Neural cell (in vitro differentiated cells): ENCODE results near the gene LRGUK. TPM values are rescaled to one million over a fixed set of nuclear protein-coding genes. Genes with fewer than 3 reads are reported as not detected.

Source experiments
- H2AFZ ChIP-seq: fragments of 200-600, 300-800 bp; sonication (generic), shearing (Covaris generic); 2 replicates; pipeline ENCODE4 v1.6.0; 2014; ENCODE audit warnings: low read depth, mild to moderate bottlenecking, antibody characterized with exemption, low read length, moderate library complexity
- H3F3A ChIP-seq: fragments of 200-600 bp; shearing (Covaris generic); 2 replicates; pipeline ENCODE4 v1.6.1; 2016; ENCODE audit warnings: mild to moderate bottlenecking, moderate library complexity, mixed read lengths, antibody characterized with exemption, low read length; ENCODE audit not compliant: insufficient read depth, poor library complexity, severe bottlenecking
- H3K27ac ChIP-seq: fragments of 200-600, 300-800 bp; sonication (generic), shearing (Covaris generic); 2 replicates; pipeline ENCODE4 v1.5.1; 2014; ENCODE audit warnings: mild to moderate bottlenecking, low read length, moderate library complexity
- H3K27me3 ChIP-seq: fragments of 300-800, 200-600 bp; sonication (generic), shearing (Covaris generic); 2 replicates; pipeline ENCODE4 v1.6.0; 2014; ENCODE audit warnings: mild to moderate bottlenecking, low read depth, low read length, moderate library complexity; ENCODE audit not compliant: insufficient read depth
- H3K36me3 ChIP-seq: fragments of 300-800, 200-600 bp; sonication (generic), shearing (Covaris generic); 2 replicates; pipeline ENCODE4 v1.5.1; 2014; ENCODE audit warnings: mild to moderate bottlenecking, antibody characterized with exemption, low read length, moderate library complexity; ENCODE audit not compliant: insufficient read depth
- H3K4me2 ChIP-seq: fragments of 300-800, 200-600 bp; sonication (generic), shearing (Covaris generic); 2 replicates; pipeline ENCODE4 v1.6.0; 2014; ENCODE audit warnings: mild to moderate bottlenecking, low read length
- H3K4me3 ChIP-seq: fragments of 300-800, 200-600 bp; sonication (generic), shearing (Covaris generic); 2 replicates; pipeline ENCODE4 v1.5.1; 2014; ENCODE audit warnings: mild to moderate bottlenecking, low read length, moderate library complexity
- H3K79me2 ChIP-seq: fragments of 200-600 bp; shearing (Covaris generic); replicated peaks from 2 replicates; pipeline ENCODE4 v1.6.0; 2014; ENCODE audit warnings: mild to moderate bottlenecking, low read length, moderate library complexity; ENCODE audit not compliant: insufficient read depth
- H3K9ac ChIP-seq: fragments of 300-800, 200-600 bp; sonication (generic), shearing (Covaris generic); 2 replicates; pipeline ENCODE4 v1.6.1; 2016; ENCODE audit warnings: mild to moderate bottlenecking, low read length, mixed read lengths
- H3K9me2 ChIP-seq: fragments of 200-600 bp; shearing (Covaris generic); 2 replicates; pipeline ENCODE4 v1.6.1; 2016; ENCODE audit warnings: mild to moderate bottlenecking, low read length, mixed read lengths; ENCODE audit not compliant: insufficient read depth
- H3K9me3 ChIP-seq: fragments of 200-600, 300-800 bp; sonication (generic), shearing (Covaris generic); 2 replicates; pipeline ENCODE4 v1.6.1; 2016; ENCODE audit warnings: mild to moderate bottlenecking, mixed run types, low read length, moderate library complexity, mixed read lengths
- H4K20me1 ChIP-seq: fragments of 200-600 bp; shearing (Covaris generic); 2 replicates; pipeline ENCODE4 v1.6.1; 2016; ENCODE audit warnings: mild to moderate bottlenecking, mixed run types; ENCODE audit not compliant: insufficient read depth
- EP300 ChIP-seq: fragments of 450-650 bp; conservative IDR thresholded peaks from 2 replicates; pipeline ENCODE4 v1.6.1; 2014; ENCODE audit warnings: antibody characterized with exemption, mild to moderate bottlenecking, moderate library complexity; ENCODE audit not compliant: poor library complexity, severe bottlenecking
- EZH2 ChIP-seq: fragments of 200-600, 300-800 bp; shearing (Covaris generic), sonication (generic); IDR thresholded peaks from 2 replicates; pipeline ENCODE4 v1.6.1; 2014; ENCODE audit warnings: antibody characterized with exemption, low read length, borderline replicate concordance, mild to moderate bottlenecking; ENCODE audit not compliant: insufficient read depth, poor library complexity, severe bottlenecking
- MXI1 ChIP-seq: fragments of 450-650 bp; conservative IDR thresholded peaks from 2 replicates; pipeline ENCODE4 v1.6.1; 2014; ENCODE audit warnings: antibody characterized with exemption, mild to moderate bottlenecking; ENCODE audit not compliant: poor library complexity, severe bottlenecking
- POLR2AphosphoS5 ChIP-seq: IDR thresholded peaks from 2 replicates; pipeline ENCODE4 v1.6.1; 2012
- RAD21 ChIP-seq: fragments of 450-650 bp; conservative IDR thresholded peaks from 2 replicates; pipeline ENCODE4 v1.6.1; 2014; ENCODE audit warnings: antibody characterized with exemption, mild to moderate bottlenecking, moderate library complexity
- SMC3 ChIP-seq: fragments of 450-650 bp; conservative IDR thresholded peaks from 2 replicates; pipeline ENCODE4 v1.6.1; 2014; ENCODE audit warnings: antibody characterized with exemption, mild to moderate bottlenecking, moderate library complexity; ENCODE audit not compliant: poor library complexity
- TAF1 ChIP-seq: IDR thresholded peaks from 2 replicates; pipeline ENCODE4 v1.6.1; 2012; ENCODE audit warnings: low read depth
- polyA plus RNA-seq: library from polyadenylated mRNA; depleted of rRNA; stranded (reverse); fragments of >200 nt; gene quantifications from 2 replicates; pipeline ENCODE4 v1.2.3, GENCODE V29; 2014
- TF ChIP-seq, protein P1 (sequence below): fragments of 450-650 bp; IDR thresholded peaks from 2 replicates; pipeline ENCODE4 v1.5.1; 2014; ENCODE audit warnings: antibody characterized with exemption, mild to moderate bottlenecking, moderate library complexity; ENCODE audit not compliant: poor library complexity, severe bottlenecking
- TF ChIP-seq, protein P2 (sequence below): IDR thresholded peaks from 2 replicates; pipeline ENCODE4 v1.6.1; 2012; ENCODE audit warnings: borderline replicate concordance

Gene LRGUK
- polyA plus RNA-seq, 1 donor from 2014 or later: 4.9 TPM

DNA sequence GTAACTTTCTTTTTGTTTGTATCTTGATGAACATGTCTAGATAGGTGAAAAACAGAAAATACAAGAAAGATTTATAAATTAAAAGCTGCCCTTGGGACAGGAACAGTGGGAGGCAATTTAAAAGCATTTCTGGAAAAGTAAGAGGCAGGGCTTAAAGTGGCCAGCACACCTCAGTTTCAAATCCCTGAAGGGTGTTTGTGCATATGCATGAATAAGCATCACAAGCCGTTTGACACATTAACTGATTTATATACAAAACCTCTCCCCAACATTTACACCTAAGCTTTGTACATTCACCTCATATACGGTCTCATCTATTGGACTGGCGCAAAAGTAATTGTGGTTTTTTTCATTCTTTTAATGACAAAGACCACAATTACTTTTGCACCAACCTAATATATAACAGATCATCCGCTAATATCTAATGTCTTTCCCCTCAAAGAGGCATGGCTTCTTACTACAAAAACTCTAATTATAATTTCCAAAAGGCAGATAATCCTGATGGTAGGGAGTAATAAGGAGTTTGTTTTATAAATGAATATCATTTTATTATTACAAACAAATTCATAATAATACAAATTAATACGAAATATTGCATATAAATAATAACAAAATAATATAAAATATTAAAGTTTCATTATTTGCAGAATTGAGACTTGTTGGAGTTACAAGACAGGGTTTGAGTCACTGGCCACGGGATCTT lies 48.3 kb downstream of the LRGUK start:
- Histone ChIP-seq H3K27ac (no peak overlapping the region), H3K9me3 (no peaks in the 10 kb centered on the region), H4K20me1 (no peaks in the 10 kb centered on the region), H3K9me2 (no peaks in the 10 kb centered on the region), H3K4me2 (no peak overlapping the region), H3K9ac (no peak overlapping the region), H3K4me3 (no peak overlapping the region), H3F3A (no peaks in the 10 kb centered on the region), H3K27me3 (no peaks in the 10 kb centered on the region), H3K79me2 (no peaks in the 10 kb centered on the region), H3K36me3 (no peaks in the 10 kb centered on the region), H2AFZ (no peak overlapping the region)
- TF ChIP-seq, protein P1, sequence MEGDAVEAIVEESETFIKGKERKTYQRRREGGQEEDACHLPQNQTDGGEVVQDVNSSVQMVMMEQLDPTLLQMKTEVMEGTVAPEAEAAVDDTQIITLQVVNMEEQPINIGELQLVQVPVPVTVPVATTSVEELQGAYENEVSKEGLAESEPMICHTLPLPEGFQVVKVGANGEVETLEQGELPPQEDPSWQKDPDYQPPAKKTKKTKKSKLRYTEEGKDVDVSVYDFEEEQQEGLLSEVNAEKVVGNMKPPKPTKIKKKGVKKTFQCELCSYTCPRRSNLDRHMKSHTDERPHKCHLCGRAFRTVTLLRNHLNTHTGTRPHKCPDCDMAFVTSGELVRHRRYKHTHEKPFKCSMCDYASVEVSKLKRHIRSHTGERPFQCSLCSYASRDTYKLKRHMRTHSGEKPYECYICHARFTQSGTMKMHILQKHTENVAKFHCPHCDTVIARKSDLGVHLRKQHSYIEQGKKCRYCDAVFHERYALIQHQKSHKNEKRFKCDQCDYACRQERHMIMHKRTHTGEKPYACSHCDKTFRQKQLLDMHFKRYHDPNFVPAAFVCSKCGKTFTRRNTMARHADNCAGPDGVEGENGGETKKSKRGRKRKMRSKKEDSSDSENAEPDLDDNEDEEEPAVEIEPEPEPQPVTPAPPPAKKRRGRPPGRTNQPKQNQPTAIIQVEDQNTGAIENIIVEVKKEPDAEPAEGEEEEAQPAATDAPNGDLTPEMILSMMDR: no peak
- no peak for TF ChIP-seq EZH2

DNA sequence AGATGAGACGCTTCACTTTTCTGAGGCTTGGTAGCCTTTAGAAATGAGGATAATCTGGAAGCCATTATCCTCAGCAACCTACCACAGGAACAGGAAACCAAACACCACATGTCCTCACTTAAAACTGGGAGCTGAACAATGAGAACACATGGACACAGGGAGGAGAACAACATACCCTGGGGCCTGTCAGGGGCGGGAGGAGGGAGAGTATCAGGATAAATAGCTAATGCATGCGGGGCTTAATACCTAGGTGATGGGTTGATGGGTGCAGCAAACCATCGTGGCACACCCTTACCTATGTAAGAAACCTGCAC lies 48.9 kb downstream of the LRGUK start:
- Histone ChIP-seq H3K9me3 (no peaks in the 10 kb centered on the region), H3K4me3 (no peak overlapping the region), H3K9me2 (no peaks in the 10 kb centered on the region), H4K20me1 (no peaks in the 10 kb centered on the region), H3K4me2 (no peak overlapping the region), H3F3A (no peaks in the 10 kb centered on the region), H3K27ac (no peak overlapping the region), H2AFZ (no peak overlapping the region), H3K36me3 (no peaks in the 10 kb centered on the region), H3K79me2 (no peaks in the 10 kb centered on the region), H3K9ac (no peak overlapping the region), H3K27me3 (no peaks in the 10 kb centered on the region)
- TF ChIP-seq SMC3 (no peak), EZH2 (no peak), RAD21 (no peak), EP300 (no peak), POLR2AphosphoS5 (no peak), TAF1 (no peak), MXI1 (no peak)
- TF ChIP-seq, protein P1: no peak
- TF ChIP-seq, protein P2, sequence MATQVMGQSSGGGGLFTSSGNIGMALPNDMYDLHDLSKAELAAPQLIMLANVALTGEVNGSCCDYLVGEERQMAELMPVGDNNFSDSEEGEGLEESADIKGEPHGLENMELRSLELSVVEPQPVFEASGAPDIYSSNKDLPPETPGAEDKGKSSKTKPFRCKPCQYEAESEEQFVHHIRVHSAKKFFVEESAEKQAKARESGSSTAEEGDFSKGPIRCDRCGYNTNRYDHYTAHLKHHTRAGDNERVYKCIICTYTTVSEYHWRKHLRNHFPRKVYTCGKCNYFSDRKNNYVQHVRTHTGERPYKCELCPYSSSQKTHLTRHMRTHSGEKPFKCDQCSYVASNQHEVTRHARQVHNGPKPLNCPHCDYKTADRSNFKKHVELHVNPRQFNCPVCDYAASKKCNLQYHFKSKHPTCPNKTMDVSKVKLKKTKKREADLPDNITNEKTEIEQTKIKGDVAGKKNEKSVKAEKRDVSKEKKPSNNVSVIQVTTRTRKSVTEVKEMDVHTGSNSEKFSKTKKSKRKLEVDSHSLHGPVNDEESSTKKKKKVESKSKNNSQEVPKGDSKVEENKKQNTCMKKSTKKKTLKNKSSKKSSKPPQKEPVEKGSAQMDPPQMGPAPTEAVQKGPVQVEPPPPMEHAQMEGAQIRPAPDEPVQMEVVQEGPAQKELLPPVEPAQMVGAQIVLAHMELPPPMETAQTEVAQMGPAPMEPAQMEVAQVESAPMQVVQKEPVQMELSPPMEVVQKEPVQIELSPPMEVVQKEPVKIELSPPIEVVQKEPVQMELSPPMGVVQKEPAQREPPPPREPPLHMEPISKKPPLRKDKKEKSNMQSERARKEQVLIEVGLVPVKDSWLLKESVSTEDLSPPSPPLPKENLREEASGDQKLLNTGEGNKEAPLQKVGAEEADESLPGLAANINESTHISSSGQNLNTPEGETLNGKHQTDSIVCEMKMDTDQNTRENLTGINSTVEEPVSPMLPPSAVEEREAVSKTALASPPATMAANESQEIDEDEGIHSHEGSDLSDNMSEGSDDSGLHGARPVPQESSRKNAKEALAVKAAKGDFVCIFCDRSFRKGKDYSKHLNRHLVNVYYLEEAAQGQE: no peak
